ENCODE results near the gene NOXO1.

The NOXO1 gene

GRCh38 chr16:1980030-1980769, 1.1 kb downstream of the NOXO1 start:
- no peak for DNase-seq (ENCODE audit: low read depth in 4 of 4, low spot score in 1 of 4)

GRCh38 chr16:1979271-1980029, 1.8 kb downstream of the NOXO1 start:
- DNase-seq (ENCODE audit: low read depth in 4 of 4, low spot score in 1 of 4), result no peak

DNA sequence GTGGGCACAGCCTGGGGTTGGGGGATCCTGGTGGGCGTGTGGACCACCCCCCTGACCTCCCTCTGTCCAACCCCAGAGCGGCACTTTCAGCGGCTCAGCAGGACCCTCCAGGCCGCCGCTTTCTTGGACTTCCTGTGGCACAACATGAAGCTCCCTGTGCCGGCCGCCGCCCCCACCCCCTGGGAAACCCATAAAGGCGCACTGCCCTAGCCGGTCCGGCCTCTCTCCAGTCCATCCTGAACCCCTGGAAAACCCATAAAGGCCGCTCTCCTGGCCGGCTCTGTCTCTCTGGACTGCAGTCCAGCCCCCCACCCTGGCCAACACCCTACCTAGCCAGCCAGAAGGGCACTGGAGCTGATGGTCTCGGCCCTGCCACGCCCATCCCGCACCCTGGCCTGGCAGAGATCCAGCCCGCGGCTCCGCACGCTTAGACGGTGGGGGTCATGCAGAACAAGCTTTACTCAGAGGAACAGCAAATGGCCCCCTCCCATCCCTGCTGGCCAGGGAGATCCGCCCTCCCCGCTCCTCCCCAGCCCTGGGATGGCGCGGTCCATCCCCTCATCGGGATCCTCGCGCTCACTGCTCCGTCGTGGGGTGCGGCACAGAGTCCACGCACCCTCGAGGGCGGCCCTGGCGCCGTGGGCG, 2.7 kb downstream of the NOXO1 start:
- DNase-seq (ENCODE audit: low read depth in 4 of 4, low spot score in 1 of 4), result no peak

DNA sequence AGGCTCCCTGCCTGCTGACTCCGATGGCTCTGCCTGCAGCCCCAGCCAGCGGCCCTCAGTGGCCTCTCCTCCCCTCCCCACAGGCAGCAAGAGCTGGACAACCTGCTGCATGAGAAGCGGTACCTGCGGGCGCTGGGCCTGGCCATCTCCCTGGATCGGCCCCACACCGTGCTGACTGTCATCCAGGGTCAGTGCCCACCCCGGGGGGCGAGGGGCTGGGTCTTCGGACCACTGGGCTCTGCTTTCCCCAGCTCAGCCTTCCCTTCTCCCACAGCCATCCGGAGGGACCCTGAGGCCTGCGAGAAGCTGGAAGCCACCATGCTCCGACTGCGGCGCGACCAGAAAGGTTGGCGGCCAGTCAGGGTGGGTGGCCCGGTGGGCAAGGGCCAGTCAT, 3.4 kb downstream of the NOXO1 start:
- no peak for DNase-seq (ENCODE audit: low read depth in 4 of 4, low spot score in 1 of 4)

DNA sequence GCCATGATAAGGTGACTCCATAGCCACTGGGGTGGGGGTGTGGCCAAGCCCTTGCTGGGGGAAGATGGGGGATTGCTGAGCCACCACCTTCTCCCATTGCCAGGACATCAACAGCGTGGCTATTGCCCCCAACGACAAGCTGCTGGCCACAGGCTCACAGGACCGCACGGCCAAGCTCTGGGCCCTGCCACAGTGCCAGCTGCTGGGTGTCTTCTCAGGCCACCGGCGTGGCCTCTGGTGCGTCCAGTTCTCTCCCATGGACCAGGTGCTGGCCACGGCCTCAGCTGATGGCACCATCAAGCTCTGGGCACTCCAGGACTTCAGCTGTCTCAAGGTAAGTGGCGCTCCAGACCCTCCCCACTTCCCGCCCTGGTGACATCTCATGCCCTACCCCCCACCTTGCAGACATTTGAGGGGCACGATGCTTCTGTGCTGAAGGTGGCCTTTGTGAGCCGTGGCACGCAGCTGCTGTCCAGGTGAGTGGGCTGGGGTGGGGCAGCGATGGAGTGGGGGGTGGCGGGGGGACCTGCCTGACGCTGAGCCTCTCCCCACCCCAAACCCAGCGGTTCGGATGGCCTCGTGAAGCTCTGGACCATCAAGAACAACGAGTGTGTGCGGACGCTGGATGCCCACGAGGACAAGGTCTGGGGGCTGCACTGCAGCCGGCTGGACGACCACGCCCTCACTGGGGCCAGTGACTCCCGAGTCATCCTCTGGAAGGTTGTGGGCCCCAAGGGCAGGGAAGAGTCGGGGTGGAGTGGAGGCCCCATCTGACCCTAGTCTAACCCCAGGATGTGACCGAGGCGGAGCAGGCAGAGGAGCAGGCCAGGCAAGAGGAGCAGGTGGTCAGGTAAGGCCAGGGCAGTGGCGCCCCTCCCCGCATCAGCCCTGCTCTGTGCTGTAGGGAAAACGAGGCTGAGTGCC, 4.1 kb downstream of the NOXO1 start:
- no peak for DNase-seq (ENCODE audit: low read depth in 4 of 4, low spot score in 1 of 4)

DNA sequence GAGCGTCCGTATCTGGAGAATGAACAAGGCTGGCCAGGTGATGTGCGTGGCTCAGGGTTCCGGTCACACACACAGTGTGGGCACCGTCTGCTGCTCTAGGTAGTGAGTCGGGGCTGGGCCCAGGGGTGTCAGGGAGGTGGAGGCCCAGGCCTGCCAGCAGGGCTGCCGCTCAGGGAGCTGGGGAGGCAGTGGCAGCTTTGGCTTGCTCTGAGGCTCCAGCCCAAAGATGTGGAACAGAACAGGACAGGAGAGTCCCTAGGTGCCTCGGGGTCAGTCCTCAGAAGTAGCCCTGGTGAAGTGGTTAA, 5.1 kb downstream of the NOXO1 start:
- DNase-seq (ENCODE audit: low read depth in 4 of 4, low spot score in 1 of 4), result no peak

DNA sequence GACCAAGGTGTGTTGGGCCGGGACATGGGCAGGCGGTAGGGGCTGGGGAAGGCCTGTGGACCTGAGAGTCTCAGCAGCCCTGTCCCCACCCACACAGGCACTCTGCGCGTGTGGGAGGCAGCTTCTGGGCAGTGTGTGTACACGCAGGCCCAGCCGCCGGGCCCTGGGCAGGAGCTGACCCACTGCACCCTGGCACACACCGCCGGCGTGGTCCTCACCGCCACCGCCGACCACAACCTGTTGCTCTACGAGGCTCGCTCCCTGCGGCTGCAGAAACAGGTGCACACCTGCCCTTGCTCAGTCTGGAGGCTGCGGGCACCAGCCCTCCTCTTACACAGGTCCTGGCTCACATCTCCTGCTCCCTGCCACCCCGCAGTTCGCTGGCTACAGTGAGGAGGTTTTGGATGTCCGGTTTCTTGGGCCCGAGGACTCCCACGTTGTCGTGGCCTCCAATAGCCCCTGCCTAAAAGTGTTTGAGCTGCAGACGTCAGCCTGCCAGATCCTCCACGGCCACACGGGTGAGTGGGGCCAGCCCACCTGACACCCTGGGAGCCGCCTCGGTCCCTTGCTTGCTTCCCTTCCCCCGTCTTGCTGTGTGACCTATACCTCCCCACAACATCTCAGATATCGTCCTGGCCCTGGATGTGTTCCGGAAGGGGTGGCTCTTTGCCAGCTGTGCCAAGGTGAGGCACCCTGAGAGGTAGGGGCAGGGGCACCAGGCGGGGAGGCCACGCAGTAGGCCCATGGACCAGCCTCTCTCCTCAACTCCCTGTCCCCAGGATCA, 5.6 kb downstream of the NOXO1 start:
- DNase-seq (ENCODE audit: low read depth in 4 of 4, low spot score in 1 of 4), result no peak

GRCh38 chr16:1974157-1975070, 6.9 kb downstream of the NOXO1 start:
- no peak for DNase-seq (ENCODE audit: low read depth in 4 of 4, low spot score in 1 of 4)

- DNase-seq (ENCODE audit: low read depth in 4 of 4, low spot score in 1 of 4), result no peak
Measured at GRCh38 chr16:1973461-1974156, 7.7 kb downstream of the NOXO1 start.

DNA sequence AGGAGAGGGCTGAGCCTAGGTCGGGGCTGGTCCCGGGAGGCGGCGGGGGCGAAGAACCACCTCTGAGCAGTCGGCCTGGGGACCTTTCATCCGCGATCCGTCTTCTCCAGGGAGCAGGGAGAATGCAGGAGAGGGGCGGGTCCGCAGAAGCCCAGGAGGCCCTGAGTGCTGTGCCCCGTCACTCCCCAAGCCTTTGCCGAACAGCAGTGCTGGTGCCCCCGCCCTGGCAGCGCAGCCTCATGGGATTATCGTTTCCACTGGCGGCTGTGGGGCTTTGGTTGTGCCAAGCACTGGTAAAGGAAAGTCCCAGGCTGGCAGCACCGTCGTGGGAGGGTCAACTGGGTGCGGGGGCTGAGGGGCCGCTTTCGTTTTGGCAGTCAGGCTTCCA, 8.8 kb downstream of the NOXO1 start:
- DNase-seq (ENCODE audit: low read depth in 4 of 4, low spot score in 1 of 4), result no peak

DNA sequence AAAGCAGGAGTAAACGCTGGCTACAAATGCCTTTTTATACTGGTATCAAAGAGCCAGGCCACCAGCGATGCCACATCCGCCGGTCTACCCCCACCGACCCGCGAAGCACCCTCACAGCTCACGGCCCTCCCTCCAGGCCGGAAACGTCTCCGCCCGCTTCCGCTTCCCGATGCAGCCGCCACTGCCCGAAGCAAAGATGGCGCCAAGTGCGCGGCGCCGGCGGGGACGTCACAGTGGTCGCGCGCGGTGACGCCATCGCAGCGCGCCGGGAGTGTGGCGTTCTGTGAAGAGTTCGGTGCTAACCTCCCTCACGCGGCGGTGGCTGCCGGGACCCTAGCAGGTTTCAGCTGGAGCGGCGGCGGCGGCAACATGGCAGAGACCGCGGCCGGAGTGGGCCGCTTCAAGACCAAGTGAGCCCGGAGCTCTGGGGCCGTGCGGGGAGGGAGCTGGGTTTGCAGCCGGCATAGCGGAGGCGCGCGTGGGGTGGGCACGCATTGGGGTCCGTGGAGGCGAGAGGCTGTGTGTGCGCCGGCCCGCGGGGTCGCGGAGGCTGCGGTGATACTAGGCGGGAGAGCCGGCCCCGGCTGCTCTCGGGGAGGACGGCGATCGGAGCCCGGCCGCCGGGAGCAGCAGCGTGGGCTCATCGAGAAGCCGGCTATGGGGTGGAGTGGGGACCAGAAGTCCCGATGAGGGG, 9.3 kb downstream of the NOXO1 start, which contains the start of gene TBL3:
Gene TBL3 (plus strand): TSS at position 258 of the 694 bp plus-strand sequence. CDS start 112 bp downstream, at position 370.
- DNase-seq (ENCODE audit: low read depth in 4 of 4, low spot score in 1 of 4), result peak; percentile 84 to 94 (median 92)

DNA sequence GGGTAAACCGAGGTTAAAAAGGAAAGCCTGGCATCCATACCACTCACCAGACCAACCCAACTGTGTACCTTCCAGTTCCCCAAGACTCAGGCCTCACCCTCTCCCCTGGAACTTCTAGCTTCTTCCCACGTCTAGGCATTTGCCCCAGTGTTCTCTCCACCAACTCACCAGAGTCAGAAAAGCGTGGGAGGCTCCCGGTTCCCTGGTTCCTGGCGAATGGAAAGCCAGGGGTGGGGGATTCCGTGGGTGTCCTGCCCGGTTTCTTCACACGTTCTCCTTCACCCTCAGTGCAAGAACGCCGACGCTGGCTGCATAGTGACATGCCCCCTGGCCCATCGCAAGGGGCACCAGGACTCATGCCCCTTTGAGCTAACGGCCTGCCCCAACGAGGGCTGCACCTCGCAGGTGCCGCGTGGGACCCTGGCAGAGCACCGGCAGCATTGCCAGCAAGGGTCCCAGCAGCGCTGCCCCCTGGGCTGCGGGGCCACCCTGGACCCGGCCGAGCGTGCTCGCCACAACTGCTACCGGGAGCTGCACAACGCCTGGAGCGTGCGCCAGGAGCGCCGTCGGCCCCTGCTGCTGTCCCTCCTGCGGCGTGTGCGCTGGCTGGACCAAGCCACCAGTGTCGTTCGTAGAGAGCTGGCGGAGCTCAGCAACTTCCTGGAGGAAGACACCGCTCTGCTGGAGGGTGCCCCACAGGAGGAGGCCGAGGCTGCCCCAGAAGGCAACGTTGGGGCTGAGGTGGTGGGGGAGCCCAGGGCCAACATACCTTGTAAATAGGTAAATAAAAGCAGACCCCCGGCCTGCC, 12.9 kb downstream of the NOXO1 start:
- no peak for DNase-seq (ENCODE audit: low read depth in 4 of 4, low spot score in 1 of 4)

GRCh38 chr16:1966460-1966859, 14.8 kb downstream of the NOXO1 start, which contains the start of gene RNF151:
TSS of gene RNF151 (plus strand) at chr16:1966856. CDS start at chr16:1966882, 26 bp downstream.
- DNase-seq (ENCODE audit: low read depth in 4 of 4, low spot score in 1 of 4), result no peak

GRCh38 chr16:1965396-1966001, 15.8 kb downstream of the NOXO1 start:
- no peak for DNase-seq (ENCODE audit: low read depth in 4 of 4, low spot score in 1 of 4)

GRCh38 chr16:1964506-1965395, 16.5 kb downstream of the NOXO1 start, which contains the start of gene RPS2:
TSS of gene RPS2 (minus strand) at chr16:1964826. CDS start at chr16:1964625, 201 bp downstream.
- DNase-seq (ENCODE audit: low read depth in 4 of 4, low spot score in 1 of 4), result peak; percentile 94 to 99 (median 96)

Data from stimulated activated CD4-positive, alpha-beta T cell treated with anti-CD3 and anti-CD28 coated beads, Interleukin-1b, Interleukin-23, amount 100 ng/mL, for 24 hours (primary cell).